GM12878 (cell line): Measurements from ENCODE around the gene KIRREL3. TPM values are rescaled to one million over a fixed set of nuclear protein-coding genes. Genes with fewer than 3 reads are reported as not detected.

ENCODE experiments used
- ATAC-seq: fragments of 200-7000 bp; cut with Tn5 transposase; 3 replicates; pipeline ENCODE4 v1.9.1; 2020; ENCODE audit warnings: mild to moderate bottlenecking, moderate library complexity
- BruUV-seq: library from RNA; stranded (reverse); fragments of 400-500 nt; replicated peaks from 2 replicates; lab custom pipeline; 2021; lab: Mats Ljungman, UMichigan
- CTCF ChIA-PET: fragments of 300-600 bp; sonication (Branson Sonifier 250); formaldehyde crosslinking; extraction: SDS; loops from one replicate; lab custom pipeline; 2021; ENCODE audit warnings: inconsistent platforms; lab: Yijun Ruan, JAX
- POLR2A ChIA-PET: fragments of 350-600 bp; formaldehyde crosslinking; extraction: SDS; loops from one replicate; lab custom pipeline; 2021; ENCODE audit warnings: inconsistent platforms; lab: Charles Lee
- RAD21 ChIA-PET: fragments of 300-600 bp; sonication (Branson Sonifier 250); formaldehyde crosslinking; loops from one replicate; lab custom pipeline; 2023; ENCODE audit warnings: antibody characterized with exemption; ENCODE audit not compliant: unreplicated experiment; lab: Charles Lee
- SMC1A ChIA-PET: fragments of 300-600 bp; sonication (Branson Sonifier 250); formaldehyde crosslinking; loops from one replicate; lab custom pipeline; 2023; ENCODE audit not compliant: unreplicated experiment, uncharacterized antibody; lab: Charles Lee
- DNase-seq: peaks from one replicate; pipeline ENCODE4 v3.0.0-alpha.2; 2011; ENCODE audit warnings: low read depth, low spot score
- FAIRE-seq: peaks from 3 replicates; lab custom pipeline; 2011; peaks lifted over from hg19 to GRCh38; lab: Jason Lieb, UNC
- H2AFZ ChIP-seq: 2 replicates; pipeline ENCODE4 v1.6.0; 2011; ENCODE audit warnings: low read depth, low read length, control low read depth; ENCODE audit not compliant: control insufficient read depth
- H3K27ac ChIP-seq: 2 replicates; pipeline ENCODE4 v1.5.1; 2011; ENCODE audit warnings: control low read depth; ENCODE audit not compliant: control insufficient read depth, insufficient read depth
- H3K27me3 ChIP-seq, 2 experiments: replicated peaks in 1 of 2; 2 replicates each; pipeline versions ENCODE4 v1.6.0 to v1.6.1; 2011; ENCODE audit warnings: low read length in 1 of 2; ENCODE audit not compliant: control insufficient read depth in 2 of 2, insufficient read depth in 2 of 2
- H3K36me3 ChIP-seq, 2 experiments: 2 replicates each; pipeline ENCODE4 v1.5.1; 2011; ENCODE audit warnings: low read length in 1 of 2; ENCODE audit not compliant: control insufficient read depth in 2 of 2, insufficient read depth in 2 of 2
- H3K4me1 ChIP-seq: 2 replicates; pipeline ENCODE4 v1.6.1; 2011; ENCODE audit warnings: mild to moderate bottlenecking, low read length, moderate library complexity, mixed read lengths; ENCODE audit not compliant: control insufficient read depth, insufficient read depth
- H3K4me2 ChIP-seq: 2 replicates; pipeline ENCODE4 v1.6.0; 2011; ENCODE audit warnings: control low read depth; ENCODE audit not compliant: control insufficient read depth, insufficient read depth
- H3K4me3 ChIP-seq: fragments of 200-600 bp; sonication (generic); 2 replicates; pipeline ENCODE4 v1.5.1; 2016
- H3K79me2 ChIP-seq: 2 replicates; pipeline ENCODE4 v1.6.0; 2011; ENCODE audit warnings: low read length; ENCODE audit not compliant: control insufficient read depth, insufficient read depth
- H3K9ac ChIP-seq: 2 replicates; pipeline ENCODE4 v1.8.0; 2011; ENCODE audit warnings: low read length, control low read depth, mixed read lengths; ENCODE audit not compliant: control insufficient read depth, insufficient read depth
- H3K9me3 ChIP-seq: replicated peaks from 3 replicates; pipeline ENCODE4 v1.5.1; 2011; ENCODE audit warnings: mild to moderate bottlenecking, low read length; ENCODE audit not compliant: control insufficient read depth, insufficient read depth
- H4K20me1 ChIP-seq: 2 replicates; pipeline ENCODE4 v1.6.0; 2011; ENCODE audit not compliant: control insufficient read depth, insufficient read depth
- BCL11A ChIP-seq: IDR thresholded peaks from 2 replicates; pipeline ENCODE4 v1.6.1; 2011; ENCODE audit warnings: low read depth, low read length
- BCLAF1 ChIP-seq: fragments of 450-650 bp; IDR thresholded peaks from 2 replicates; pipeline ENCODE4 v1.6.1; 2017; ENCODE audit warnings: antibody characterized with exemption, mild to moderate bottlenecking, moderate library complexity
- BHLHE40 ChIP-seq, 2 experiments: fragments of 450-650 bp in 1 of 2; IDR thresholded peaks; 2 replicates each; pipeline ENCODE4 v1.6.1; 2011 to 2017; ENCODE audit warnings: low read depth in 2 of 2, borderline replicate concordance in 1 of 2, improper control_type of control experiment in 1 of 2, low read length in 1 of 2, mild to moderate bottlenecking in 1 of 2
- BMI1 ChIP-seq: fragments of 450-650 bp; IDR thresholded peaks from 2 replicates; pipeline ENCODE4 v1.6.1; 2016; ENCODE audit warnings: mild to moderate bottlenecking, moderate library complexity, borderline replicate concordance
- CEBPB ChIP-seq, 2 experiments: fragments of 150-350 bp in 1 of 2; IDR thresholded peaks; 2 replicates each; pipeline ENCODE4 v1.6.1; 2012 to 2014; ENCODE audit warnings: low read depth in 2 of 2, low read length in 2 of 2, borderline replicate concordance in 1 of 2, inconsistent platforms in 1 of 2
- CREM ChIP-seq: IDR thresholded peaks from 2 replicates; pipeline ENCODE4 v1.6.1; 2014; ENCODE audit warnings: antibody characterized with exemption, low read depth
- HDAC2 ChIP-seq: fragments of 200-600 bp; sonication (generic); IDR thresholded peaks from 2 replicates; pipeline ENCODE4 v1.6.1; 2017
- HDGF ChIP-seq: fragments of 450-650 bp; IDR thresholded peaks from 2 replicates; pipeline ENCODE4 v1.6.1; 2016; ENCODE audit warnings: antibody characterized with exemption
- NFXL1 ChIP-seq: fragments of 450-650 bp; IDR thresholded peaks from 2 replicates; pipeline ENCODE4 v1.6.1; 2017; ENCODE audit warnings: antibody characterized with exemption, mild to moderate bottlenecking, borderline replicate concordance
- NFYB ChIP-seq: IDR thresholded peaks from 2 replicates; pipeline ENCODE4 v1.6.1; 2011; ENCODE audit warnings: low read depth, mild to moderate bottlenecking, low read length, improper control_type of control experiment, moderate library complexity; ENCODE audit not compliant: insufficient read depth
- SIX5 ChIP-seq: IDR thresholded peaks from 2 replicates; pipeline ENCODE4 v1.6.1; 2011; ENCODE audit warnings: mild to moderate bottlenecking, low read depth, low read length, moderate library complexity; ENCODE audit not compliant: severe bottlenecking
- TAF1 ChIP-seq: IDR thresholded peaks from 2 replicates; pipeline ENCODE4 v1.6.1; 2011; ENCODE audit warnings: mild to moderate bottlenecking, low read depth, low read length, borderline replicate concordance
- USF1 ChIP-seq: IDR thresholded peaks from 2 replicates; pipeline ENCODE4 v1.6.1; 2011; ENCODE audit warnings: borderline replicate concordance, low read depth, mild to moderate bottlenecking, moderate library complexity, mixed read lengths, low read length; ENCODE audit not compliant: insufficient read depth; ENCODE audit errors: extremely low read length
- ZNF207 ChIP-seq: fragments of 450-650 bp; IDR thresholded peaks from 2 replicates; pipeline ENCODE4 v1.6.1; 2014; ENCODE audit warnings: antibody characterized with exemption, mild to moderate bottlenecking, borderline replicate concordance
- ZNF217 ChIP-seq: fragments of 450-650 bp; IDR thresholded peaks from 2 replicates; pipeline ENCODE4 v1.6.1; 2017; ENCODE audit warnings: antibody characterized with exemption, mild to moderate bottlenecking
- WGBS: methylation state at CpG from one replicate; pipeline ENCODE4 v1.1.6; 2016; ENCODE audit warnings: low lambda C conversion rate; ENCODE audit not compliant: insufficient replicate concordance, insufficient coverage; ENCODE audit errors: missing lambda C conversion rate; 5-methylcytosine and 5-hydroxymethylcytosine counted together
- in situ Hi-C: fragments of 300-500 bp; cut with MboI; formaldehyde crosslinking; loops from 9 replicates; pipeline ENCODE4 v1.14.3; 2018; ENCODE audit warnings: mixed read lengths
- intact Hi-C: fragments of 100-400 bp; cut with micrococcal nuclease; formaldehyde crosslinking; loops from one replicate; pipeline ENCODE4 v1.14.2; 2022; ENCODE audit not compliant: unreplicated experiment
- polyA plus RNA-seq, 11 experiments: library from polyadenylated mRNA; depleted of rRNA in 4 of 11; unstranded in 6 of 11; stranded (reverse) in 5 of 11; fragments of >200 nt; fragmentation: Nextera tagmentation in 4 of 11; fragmentation: Illumina TruSeq in 1 of 11; extraction: Ambion mirVana in 4 of 11; extraction: Trizol in 1 of 11; gene quantifications; 1 replicate in 1 of 11; 2 replicates in 10 of 11; pipeline versions ENCODE4 v1.2.1 to v1.2.3, GENCODE V29; 2011 to 2016; ENCODE audit warnings: inconsistent platforms in 2 of 11, missing spikeins in 2 of 11, low read depth in 1 of 11
- total RNA-seq, 4 experiments: library from RNA; depleted of rRNA in 3 of 4; stranded (reverse); fragments of >200 nt in 3 of 4; fragmentation: Illumina TruSeq in 1 of 4; extraction: Trizol in 1 of 4; gene quantifications; 2 replicates each; pipeline versions ENCODE4 v1.2.1 to v1.2.3, GENCODE V29; 2013 to 2021
- TF ChIP-seq, protein P1 (sequence below): fragments of 450-650 bp; IDR thresholded peaks from 2 replicates; pipeline ENCODE4 v1.6.1; 2017; ENCODE audit warnings: mild to moderate bottlenecking

The KIRREL3 gene
- total and polyA plus RNA-seq, 10 of the 15 experiments (the other 5 are each of a cell fraction or from before 2014, with no cell fraction given), result under 0.01 TPM; not detected in 9

DNA sequence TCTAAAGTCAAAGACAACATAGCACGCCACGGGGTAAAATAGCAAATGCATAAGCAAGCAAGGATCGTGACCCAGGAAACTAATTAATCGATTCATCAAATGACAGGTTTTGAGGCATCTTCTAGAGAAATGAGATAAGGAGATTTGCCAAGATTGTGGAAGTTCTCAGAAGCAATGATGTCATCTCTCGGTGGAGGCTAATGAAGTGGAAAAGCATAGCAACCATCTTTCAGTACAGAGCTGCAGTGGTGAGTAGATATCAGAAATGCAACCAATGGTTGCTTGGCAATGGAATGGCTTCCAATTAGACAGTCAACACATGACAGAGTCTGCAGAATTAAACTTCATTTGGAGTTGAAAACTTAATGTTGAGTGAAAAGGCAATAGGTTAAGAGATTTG is 116.0 kb downstream of the KIRREL3 start:
- Histone ChIP-seq H2AFZ (no peak overlapping the region), H3K4me2 (no peak overlapping the region), H3K27me3 (no peaks in the 10 kb centered on the region; a peak in 1 of 4 replicates), H4K20me1 (no peaks in the 10 kb centered on the region), H3K27ac (no peak overlapping the region), H3K4me3 (no peak overlapping the region), H3K9me3 (no peaks in the 10 kb centered on the region), H3K9ac (no peak overlapping the region), H3K79me2 (no peaks in the 10 kb centered on the region), H3K4me1 (no peaks in the 10 kb centered on the region), H3K36me3 (no peaks in the 10 kb centered on the region)
- ChIA-PET POLR2A (no interaction called here), SMC1A (no interaction called here), RAD21 (no interaction called here), CTCF (no interaction called here)
- WGBS, result 37% methylated on average over 5 of the region's 5 CpGs
- DNase-seq (no peak), FAIRE-seq (no peak), ATAC-seq (no peak)
- no TSS peak for BruUV-seq
- intact Hi-C loops (no loop called here), in situ Hi-C loops (no loop called here)
- TF ChIP-seq BCL11A (no peak), USF1 (no peak), BHLHE40 (IDR thresholded peaks at IDR 0.05; ENCODE audit: borderline replicate concordance in 1 of 2, low read depth in 2 of 2, low read length in 1 of 2) (no peak), ZNF217 (no peak), SIX5 (no peak), HDAC2 (no peak), CREM (no peak), ZNF207 (no peak), CEBPB (IDR thresholded peaks at IDR 0.05; ENCODE audit: borderline replicate concordance in 1 of 2, low read depth in 2 of 2, low read length in 2 of 2) (no peak), NFXL1 (no peak), HDGF (no peak), NFYB (no peak), BCLAF1 (no peak), TAF1 (no peak), BMI1 (no peak)
- TF ChIP-seq, protein P1, sequence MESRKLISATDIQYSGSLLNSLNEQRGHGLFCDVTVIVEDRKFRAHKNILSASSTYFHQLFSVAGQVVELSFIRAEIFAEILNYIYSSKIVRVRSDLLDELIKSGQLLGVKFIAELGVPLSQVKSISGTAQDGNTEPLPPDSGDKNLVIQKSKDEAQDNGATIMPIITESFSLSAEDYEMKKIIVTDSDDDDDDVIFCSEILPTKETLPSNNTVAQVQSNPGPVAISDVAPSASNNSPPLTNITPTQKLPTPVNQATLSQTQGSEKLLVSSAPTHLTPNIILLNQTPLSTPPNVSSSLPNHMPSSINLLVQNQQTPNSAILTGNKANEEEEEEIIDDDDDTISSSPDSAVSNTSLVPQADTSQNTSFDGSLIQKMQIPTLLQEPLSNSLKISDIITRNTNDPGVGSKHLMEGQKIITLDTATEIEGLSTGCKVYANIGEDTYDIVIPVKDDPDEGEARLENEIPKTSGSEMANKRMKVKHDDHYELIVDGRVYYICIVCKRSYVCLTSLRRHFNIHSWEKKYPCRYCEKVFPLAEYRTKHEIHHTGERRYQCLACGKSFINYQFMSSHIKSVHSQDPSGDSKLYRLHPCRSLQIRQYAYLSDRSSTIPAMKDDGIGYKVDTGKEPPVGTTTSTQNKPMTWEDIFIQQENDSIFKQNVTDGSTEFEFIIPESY, result no peak
- TF ChIP-seq, all 136 proteins: peak for 0
